Measurements from ENCODE around the gene PSMF1.

DNA sequence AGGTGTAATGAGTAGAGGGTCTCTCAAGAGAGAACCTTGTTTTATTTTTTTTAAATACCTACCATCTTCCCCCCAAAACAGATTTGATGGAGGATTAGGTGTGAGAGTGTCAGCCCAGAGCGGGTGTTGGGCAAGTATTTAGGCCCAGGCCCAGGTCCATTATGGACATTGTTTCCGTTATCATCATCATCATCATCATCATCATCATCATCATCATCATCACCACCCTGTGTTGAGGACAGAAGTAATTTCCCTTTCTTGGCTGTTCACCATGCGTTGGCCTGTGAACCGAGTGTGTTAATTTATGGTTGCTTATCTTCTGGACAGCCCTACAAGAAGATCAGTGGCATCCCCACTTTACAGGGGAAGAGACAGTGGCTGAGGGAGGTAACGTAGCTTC lies 28.6 kb downstream of the PSMF1 start:
- TF ChIP-seq CTCF (conservative IDR thresholded peaks at IDR 0.05) (no peak), EZH2 (IDR thresholded peaks at IDR 0.05; ENCODE audit: low read depth) (no peak)

Data from PC-9 (cell line).